Breast epithelium (tissue), 4 donors: ENCODE measurements around the gene SLC35F3. TPM values are rescaled to one million over a fixed set of nuclear protein-coding genes. Genes with fewer than 3 reads are reported as not detected.
"Not testable (repeated sequence)": the region's sequence is repeated elsewhere in the genome, so short reads cannot be mapped to it uniquely, and the experiment has no call there.

Experiments used
- DNase-seq, 2 donors: peaks; one replicate each; pipeline ENCODE4 v3.0.0-alpha.2; 2019; ENCODE audit warnings: low spot score in 2 of 2
- H3K27ac ChIP-seq, 2 donors: fragments of 200-600 bp; sonication (generic) in 1 of 2; one replicate each; pipeline ENCODE4 v1.5.1; 2016 to 2019; ENCODE audit warnings: mild to moderate bottlenecking in 1 of 2
- H3K27me3 ChIP-seq, 2 donors: fragments of 200-600 bp; sonication (generic) in 1 of 2; one replicate each; pipeline versions ENCODE4 v1.5.1 to v1.6.0; 2017 to 2019; ENCODE audit warnings: control low read depth in 1 of 2, mild to moderate bottlenecking in 1 of 2
- H3K36me3 ChIP-seq: fragments of 200-600 bp; one replicate; pipeline ENCODE4 v1.5.1; 2019
- H3K4me1 ChIP-seq, 2 donors: fragments of 200-600 bp; sonication (generic); one replicate each; pipeline ENCODE4 v1.5.1; 2016 to 2019; ENCODE audit warnings: control low read depth in 1 of 2
- H3K4me3 ChIP-seq, 3 donors: fragments of 200-600 bp; sonication (generic); 1 replicate in 2 of 3; 2 replicates in 1 of 3; pipeline ENCODE4 v1.5.1; 2016 to 2019; ENCODE audit warnings: mild to moderate bottlenecking in 3 of 3, moderate library complexity in 2 of 3
- H3K9me3 ChIP-seq, 2 donors: fragments of 200-600 bp; sonication (generic) in 1 of 2; one replicate each; pipeline ENCODE4 v1.5.1; 2016 to 2019; ENCODE audit warnings: control low read depth in 1 of 2
- POLR2A ChIP-seq: fragments of 450-650 bp; IDR thresholded peaks from one replicate; pipeline ENCODE4 v1.6.1; 2016; ENCODE audit warnings: antibody characterized with exemption, mild to moderate bottlenecking, moderate library complexity
- POLR2AphosphoS5 ChIP-seq, 3 donors: sonication (generic); formaldehyde crosslinking; IDR thresholded peaks; one replicate each; pipeline ENCODE4 v1.6.1; 2017; ENCODE audit warnings: antibody characterized with exemption in 3 of 3
- intact Hi-C: fragments of 100-400 bp; cut with DNase I; formaldehyde crosslinking; loops from one replicate; pipeline ENCODE4 v1.15.1; 2023; ENCODE audit warnings: low total_unique reads
- total RNA-seq, 3 donors: library from RNA; depleted of rRNA; stranded (reverse); fragments of >200 nt; gene quantifications; one replicate each; pipeline ENCODE4 v1.1.0, GENCODE V29; 2016
- TF ChIP-seq, protein P1 (sequence below), 3 donors: fragments of 450-650 bp; IDR thresholded peaks; one replicate each; pipeline ENCODE4 v1.5.1; 2016 to 2017; ENCODE audit warnings: antibody characterized with exemption in 3 of 3, mild to moderate bottlenecking in 3 of 3, moderate library complexity in 3 of 3

The SLC35F3 gene
- total RNA-seq, 3 donors from 2014 or later, result 8.8 to 13.0 TPM; not detected in 1

- Histone ChIP-seq H3K4me1 (no peaks in the 10 kb centered on the region), H3K36me3 (no peaks in the 10 kb centered on the region), H3K27me3 (no peaks in the 10 kb centered on the region), H3K4me3 (no peak overlapping the region), H3K9me3 (no peaks in the 10 kb centered on the region), H3K27ac (no peak overlapping the region)
- intact Hi-C loops, result no loop called here
- TF ChIP-seq POLR2A (no peak), POLR2AphosphoS5 (IDR thresholded peaks at IDR 0.05) (no peak)
- TF ChIP-seq, protein P1, sequence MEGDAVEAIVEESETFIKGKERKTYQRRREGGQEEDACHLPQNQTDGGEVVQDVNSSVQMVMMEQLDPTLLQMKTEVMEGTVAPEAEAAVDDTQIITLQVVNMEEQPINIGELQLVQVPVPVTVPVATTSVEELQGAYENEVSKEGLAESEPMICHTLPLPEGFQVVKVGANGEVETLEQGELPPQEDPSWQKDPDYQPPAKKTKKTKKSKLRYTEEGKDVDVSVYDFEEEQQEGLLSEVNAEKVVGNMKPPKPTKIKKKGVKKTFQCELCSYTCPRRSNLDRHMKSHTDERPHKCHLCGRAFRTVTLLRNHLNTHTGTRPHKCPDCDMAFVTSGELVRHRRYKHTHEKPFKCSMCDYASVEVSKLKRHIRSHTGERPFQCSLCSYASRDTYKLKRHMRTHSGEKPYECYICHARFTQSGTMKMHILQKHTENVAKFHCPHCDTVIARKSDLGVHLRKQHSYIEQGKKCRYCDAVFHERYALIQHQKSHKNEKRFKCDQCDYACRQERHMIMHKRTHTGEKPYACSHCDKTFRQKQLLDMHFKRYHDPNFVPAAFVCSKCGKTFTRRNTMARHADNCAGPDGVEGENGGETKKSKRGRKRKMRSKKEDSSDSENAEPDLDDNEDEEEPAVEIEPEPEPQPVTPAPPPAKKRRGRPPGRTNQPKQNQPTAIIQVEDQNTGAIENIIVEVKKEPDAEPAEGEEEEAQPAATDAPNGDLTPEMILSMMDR (IDR thresholded peaks at IDR 0.05), result no peak
- DNase-seq, result no peak
These were observed 393.2 kb downstream of the SLC35F3 start for GRCh38 chr1:234297668-234298067.

DNA sequence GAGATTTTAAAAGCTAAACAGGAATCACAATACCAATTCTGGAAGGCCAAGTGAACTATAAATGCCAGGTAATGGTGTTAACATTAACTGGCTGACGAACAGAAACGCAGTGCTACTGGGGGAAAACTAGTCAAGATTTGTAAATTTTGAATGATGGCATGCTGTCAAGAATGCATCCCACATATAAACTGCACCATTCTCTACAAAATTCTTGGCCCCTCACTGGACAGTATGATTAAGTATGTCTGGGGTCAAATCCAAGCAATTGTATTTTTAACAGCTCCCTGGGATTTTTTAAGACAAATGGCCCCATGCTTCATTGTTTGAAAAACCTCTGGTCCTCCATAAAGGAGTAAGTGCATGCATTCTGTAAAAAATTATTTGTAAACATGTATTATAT is 395.6 kb downstream of the SLC35F3 start:
- H3K4me3 ChIP-seq, result no peak overlapping the region
- H3K36me3 ChIP-seq, result no peaks in the 10 kb centered on the region
- no peaks in the 10 kb centered on the region for H3K9me3 ChIP-seq
- no peaks in the 10 kb centered on the region for H3K4me1 ChIP-seq
- intact Hi-C loops, result no loop called here
- no peak overlapping the region for H3K27ac ChIP-seq
- TF ChIP-seq, protein P1 (IDR thresholded peaks at IDR 0.05), result no peak
- TF ChIP-seq POLR2A, result no peak
- TF ChIP-seq POLR2AphosphoS5 (IDR thresholded peaks at IDR 0.05), result no peak
- H3K27me3 ChIP-seq, result no peaks in the 10 kb centered on the region
- DNase-seq, result no peak

- H3K36me3 ChIP-seq, H3K4me3 ChIP-seq, DNase-seq, H3K4me1 ChIP-seq, H3K9me3 ChIP-seq, intact Hi-C loops, H3K27ac ChIP-seq, H3K27me3 ChIP-seq: not testable (repeated sequence)
These were observed 397.2 kb downstream of the SLC35F3 start for GRCh38 chr1:234301663-234302062.

GRCh38 chr1:234302354-234302962 is 398.0 kb downstream of the SLC35F3 start:
- Histone ChIP-seq H3K4me3 (no peak overlapping the region), H3K36me3 (no peaks in the 10 kb centered on the region), H3K4me1 (no peaks in the 10 kb centered on the region), H3K27ac (no peak overlapping the region), H3K27me3 (no peaks in the 10 kb centered on the region), H3K9me3 (no peaks in the 10 kb centered on the region)
- TF ChIP-seq POLR2AphosphoS5 (IDR thresholded peaks at IDR 0.05) (no peak), POLR2A (no peak)
- TF ChIP-seq, protein P1 (IDR thresholded peaks at IDR 0.05), result no peak
- intact Hi-C loops, result no loop called here
- DNase-seq, result no peak

DNA sequence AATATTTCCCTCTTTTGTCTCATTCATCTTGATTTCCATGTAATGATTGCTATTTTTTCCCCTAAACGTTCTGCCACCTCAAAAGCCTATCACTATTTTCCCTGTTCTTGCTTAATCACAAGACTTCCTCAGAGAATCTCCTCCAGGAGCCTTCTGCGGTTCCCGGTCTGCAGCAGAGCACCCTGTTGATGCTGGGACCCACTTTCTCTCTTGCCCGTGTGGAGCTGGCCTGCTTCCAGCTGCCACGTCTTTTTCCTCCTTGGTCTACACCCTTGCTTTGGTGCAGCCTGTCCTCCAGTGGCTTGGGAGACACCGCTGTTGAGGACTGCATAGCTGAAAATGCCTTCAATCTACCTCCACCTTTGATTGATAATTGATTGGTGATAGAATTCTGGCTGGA is 398.8 kb downstream of the SLC35F3 start:
- Histone ChIP-seq H3K27me3 (no peaks in the 10 kb centered on the region), H3K9me3 (no peaks in the 10 kb centered on the region), H3K27ac (no peak overlapping the region), H3K4me1 (no peaks in the 10 kb centered on the region), H3K36me3 (no peaks in the 10 kb centered on the region), H3K4me3 (no peak overlapping the region)
- DNase-seq, result no peak
- TF ChIP-seq POLR2A, result no peak
- intact Hi-C loops, result no loop called here

DNA sequence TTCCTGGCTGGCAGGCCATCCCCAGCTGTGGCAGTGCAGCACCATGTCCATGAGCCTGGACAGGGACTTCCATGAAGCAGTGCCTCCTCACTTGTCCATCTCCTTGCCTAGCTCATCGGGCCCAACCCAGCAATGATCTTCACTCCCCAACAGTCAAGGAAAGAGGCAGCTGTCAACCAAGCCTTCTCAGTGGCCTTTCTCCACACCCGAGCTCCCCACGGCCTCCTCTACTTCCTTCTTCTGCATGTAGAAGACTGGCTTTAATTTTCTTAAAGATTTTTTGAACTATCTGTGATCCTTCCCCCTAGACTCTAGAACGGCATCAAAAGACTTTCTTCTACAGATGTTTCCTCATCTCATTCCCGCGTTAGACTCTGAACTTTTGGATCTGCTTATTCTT is 403.2 kb downstream of the SLC35F3 start:
- no peaks in the 10 kb centered on the region for H3K9me3 ChIP-seq
- no peaks in the 10 kb centered on the region for H3K27me3 ChIP-seq
- no peak overlapping the region for H3K27ac ChIP-seq
- DNase-seq, result no peak
- no peaks in the 10 kb centered on the region for H3K36me3 ChIP-seq
- no peaks in the 10 kb centered on the region for H3K4me1 ChIP-seq
- no peak for TF ChIP-seq POLR2AphosphoS5 (IDR thresholded peaks at IDR 0.05)
- TF ChIP-seq POLR2A, result no peak
- TF ChIP-seq, protein P1 (IDR thresholded peaks at IDR 0.05), result no peak
- H3K4me3 ChIP-seq, result no peak overlapping the region
- intact Hi-C loops, result no loop called here
